HL-60 (cell line): ENCODE results near the gene KIAA0930.

Experiments
- DNase-seq, 2 experiments: peaks; one replicate each; pipeline ENCODE4 v3.0.0-alpha.2; 2010 to 2020; ENCODE audit warnings: low read depth in 1 of 2, low spot score in 1 of 2
- H3K27ac ChIP-seq: fragments of 250-450 bp; sonication (Bioruptor Pico); replicated peaks from 2 replicates; pipeline ENCODE4 v1.5.1; 2020; ENCODE audit warnings: mild to moderate bottlenecking, moderate library complexity
- H3K27me3 ChIP-seq: fragments of 250-450 bp; sonication (Bioruptor Pico); 2 replicates; pipeline ENCODE4 v1.5.1; 2021; ENCODE audit warnings: mild to moderate bottlenecking, moderate library complexity; ENCODE audit not compliant: insufficient read depth, poor library complexity, severe bottlenecking
- H3K4me3 ChIP-seq: replicated peaks from 2 replicates; pipeline ENCODE4 v1.5.1; 2011; ENCODE audit warnings: mild to moderate bottlenecking, control low read depth, low read length; ENCODE audit not compliant: insufficient read depth
- GABPA ChIP-seq: IDR thresholded peaks from 2 replicates; pipeline ENCODE4 v1.6.1; 2012; ENCODE audit warnings: low read depth
- POLR2AphosphoS5 ChIP-seq: IDR thresholded peaks from 2 replicates; pipeline ENCODE4 v1.6.1; 2012; ENCODE audit warnings: low read depth
- SPI1 ChIP-seq: IDR thresholded peaks from 2 replicates; pipeline ENCODE4 v1.6.1; 2012; ENCODE audit warnings: low read depth, mild to moderate bottlenecking, borderline replicate concordance
- TF ChIP-seq, protein P1 (sequence below): IDR thresholded peaks from one replicate; pipeline ENCODE4 v1.5.1; 2011; ENCODE audit warnings: low read length, control low read depth, inconsistent platforms; ENCODE audit not compliant: insufficient read depth
- TF ChIP-seq, protein P2 (sequence below): IDR thresholded peaks from 2 replicates; pipeline ENCODE4 v1.6.1; 2012; ENCODE audit warnings: low read depth; ENCODE audit not compliant: insufficient replicate concordance

Gene KIAA0930

GRCh38 chr22:45223304-45224117 is 17.2 kb downstream of the KIAA0930 start:
- no peak for TF ChIP-seq SPI1
- TF ChIP-seq POLR2AphosphoS5, result no peak
- TF ChIP-seq, protein P1, sequence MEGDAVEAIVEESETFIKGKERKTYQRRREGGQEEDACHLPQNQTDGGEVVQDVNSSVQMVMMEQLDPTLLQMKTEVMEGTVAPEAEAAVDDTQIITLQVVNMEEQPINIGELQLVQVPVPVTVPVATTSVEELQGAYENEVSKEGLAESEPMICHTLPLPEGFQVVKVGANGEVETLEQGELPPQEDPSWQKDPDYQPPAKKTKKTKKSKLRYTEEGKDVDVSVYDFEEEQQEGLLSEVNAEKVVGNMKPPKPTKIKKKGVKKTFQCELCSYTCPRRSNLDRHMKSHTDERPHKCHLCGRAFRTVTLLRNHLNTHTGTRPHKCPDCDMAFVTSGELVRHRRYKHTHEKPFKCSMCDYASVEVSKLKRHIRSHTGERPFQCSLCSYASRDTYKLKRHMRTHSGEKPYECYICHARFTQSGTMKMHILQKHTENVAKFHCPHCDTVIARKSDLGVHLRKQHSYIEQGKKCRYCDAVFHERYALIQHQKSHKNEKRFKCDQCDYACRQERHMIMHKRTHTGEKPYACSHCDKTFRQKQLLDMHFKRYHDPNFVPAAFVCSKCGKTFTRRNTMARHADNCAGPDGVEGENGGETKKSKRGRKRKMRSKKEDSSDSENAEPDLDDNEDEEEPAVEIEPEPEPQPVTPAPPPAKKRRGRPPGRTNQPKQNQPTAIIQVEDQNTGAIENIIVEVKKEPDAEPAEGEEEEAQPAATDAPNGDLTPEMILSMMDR, result no peak
- no peak for TF ChIP-seq GABPA
- TF ChIP-seq, protein P2, sequence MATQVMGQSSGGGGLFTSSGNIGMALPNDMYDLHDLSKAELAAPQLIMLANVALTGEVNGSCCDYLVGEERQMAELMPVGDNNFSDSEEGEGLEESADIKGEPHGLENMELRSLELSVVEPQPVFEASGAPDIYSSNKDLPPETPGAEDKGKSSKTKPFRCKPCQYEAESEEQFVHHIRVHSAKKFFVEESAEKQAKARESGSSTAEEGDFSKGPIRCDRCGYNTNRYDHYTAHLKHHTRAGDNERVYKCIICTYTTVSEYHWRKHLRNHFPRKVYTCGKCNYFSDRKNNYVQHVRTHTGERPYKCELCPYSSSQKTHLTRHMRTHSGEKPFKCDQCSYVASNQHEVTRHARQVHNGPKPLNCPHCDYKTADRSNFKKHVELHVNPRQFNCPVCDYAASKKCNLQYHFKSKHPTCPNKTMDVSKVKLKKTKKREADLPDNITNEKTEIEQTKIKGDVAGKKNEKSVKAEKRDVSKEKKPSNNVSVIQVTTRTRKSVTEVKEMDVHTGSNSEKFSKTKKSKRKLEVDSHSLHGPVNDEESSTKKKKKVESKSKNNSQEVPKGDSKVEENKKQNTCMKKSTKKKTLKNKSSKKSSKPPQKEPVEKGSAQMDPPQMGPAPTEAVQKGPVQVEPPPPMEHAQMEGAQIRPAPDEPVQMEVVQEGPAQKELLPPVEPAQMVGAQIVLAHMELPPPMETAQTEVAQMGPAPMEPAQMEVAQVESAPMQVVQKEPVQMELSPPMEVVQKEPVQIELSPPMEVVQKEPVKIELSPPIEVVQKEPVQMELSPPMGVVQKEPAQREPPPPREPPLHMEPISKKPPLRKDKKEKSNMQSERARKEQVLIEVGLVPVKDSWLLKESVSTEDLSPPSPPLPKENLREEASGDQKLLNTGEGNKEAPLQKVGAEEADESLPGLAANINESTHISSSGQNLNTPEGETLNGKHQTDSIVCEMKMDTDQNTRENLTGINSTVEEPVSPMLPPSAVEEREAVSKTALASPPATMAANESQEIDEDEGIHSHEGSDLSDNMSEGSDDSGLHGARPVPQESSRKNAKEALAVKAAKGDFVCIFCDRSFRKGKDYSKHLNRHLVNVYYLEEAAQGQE, result peak; percentile 57
- Histone ChIP-seq H3K27me3 (no peaks in the 10 kb centered on the region), H3K27ac (peak overlapping the region; percentile 98), H3K4me3 (no peak overlapping the region)
- no peak for DNase-seq

GRCh38 chr22:45221201-45221600 is 19.5 kb downstream of the KIAA0930 start:
- Histone ChIP-seq H3K4me3 (no peak overlapping the region), H3K27me3 (no peaks in the 10 kb centered on the region), H3K27ac (peak overlapping the region; percentile 34)
- DNase-seq, result no peak
- TF ChIP-seq POLR2AphosphoS5 (no peak), GABPA (no peak), SPI1 (no peak)
- TF ChIP-seq, protein P2, result no peak
- TF ChIP-seq, protein P1, result no peak

DNA sequence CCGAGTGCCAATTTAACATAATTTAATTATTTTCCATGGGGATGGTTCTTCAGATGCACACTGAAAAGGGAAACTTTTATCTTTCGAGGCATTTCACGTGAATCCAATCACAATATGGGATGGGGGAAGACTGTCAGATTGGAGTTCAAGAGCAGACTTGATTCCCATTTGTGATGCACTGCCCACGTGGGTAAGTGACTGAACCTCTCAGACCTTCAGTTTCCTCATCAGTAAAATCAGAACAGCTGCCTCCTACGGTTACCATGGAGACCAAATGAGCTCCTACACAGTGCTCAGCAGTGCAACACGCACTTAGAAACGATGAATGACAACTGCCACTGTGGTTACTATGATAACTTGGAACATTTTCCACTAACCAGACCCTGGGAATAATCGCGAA is 21.7 kb downstream of the KIAA0930 start:
- no peak overlapping the region for H3K4me3 ChIP-seq
- H3K27me3 ChIP-seq, result no peaks in the 10 kb centered on the region
- no peak overlapping the region for H3K27ac ChIP-seq
- peak in 1 of 2 experiments; percentile 25 for DNase-seq
- TF ChIP-seq, protein P1, result no peak
- TF ChIP-seq GABPA, result no peak
- TF ChIP-seq POLR2AphosphoS5, result no peak
- no peak for TF ChIP-seq SPI1
- TF ChIP-seq, protein P2, result no peak
